Prostate gland (tissue), 2 donors: ENCODE measurements around the gene CCDC18. TPM values are rescaled to one million over a fixed set of nuclear protein-coding genes. Genes with fewer than 3 reads are reported as not detected.

ENCODE experiments used
- DNase-seq: peaks from one replicate; pipeline ENCODE4 v3.0.0-alpha.2; 2019; ENCODE audit warnings: low spot score
- H3K27ac ChIP-seq, 2 donors: fragments of 200-600 bp; sonication (generic); 2 replicates each; pipeline ENCODE4 v1.5.1; 2017 to 2019
- H3K27me3 ChIP-seq: fragments of 200-600 bp; sonication (generic); replicated peaks from 2 replicates; pipeline ENCODE4 v1.5.1; 2019; ENCODE audit not compliant: insufficient read depth
- H3K36me3 ChIP-seq, 2 donors: fragments of 200-600 bp; sonication (generic); 1 replicate in 1 of 2; 2 replicates in 1 of 2; pipeline versions ENCODE4 v1.5.1 to v1.8.1; 2017 to 2019
- H3K4me1 ChIP-seq: fragments of 200-600 bp; sonication (generic); replicated peaks from 2 replicates; pipeline ENCODE4 v1.5.1; 2019
- H3K4me3 ChIP-seq, 2 donors: fragments of 200-600 bp; sonication (generic); 2 replicates each; pipeline ENCODE4 v1.5.1; 2017 to 2019
- H3K9me3 ChIP-seq: fragments of 200-600 bp; sonication (generic); 2 replicates; pipeline ENCODE4 v1.5.1; 2017
- CTCF ChIP-seq, 4 experiments: fragments of 200-600 bp in 2 of 4; fragments of 450-650 bp in 2 of 4; sonication (generic) in 2 of 4; IDR thresholded peaks; 1 replicate in 3 of 4; 2 replicates in 1 of 4; pipeline ENCODE4 v1.5.1; 2016 to 2019; ENCODE audit warnings: antibody characterized with exemption in 4 of 4, mild to moderate bottlenecking in 2 of 4, moderate library complexity in 2 of 4
- POLR2A ChIP-seq: fragments of 450-650 bp; IDR thresholded peaks from one replicate; pipeline ENCODE4 v1.6.1; 2016; ENCODE audit warnings: antibody characterized with exemption, mild to moderate bottlenecking
- POLR2AphosphoS5 ChIP-seq: sonication (generic); formaldehyde crosslinking; IDR thresholded peaks from one replicate; pipeline ENCODE4 v1.6.1; 2017; ENCODE audit warnings: antibody characterized with exemption
- WGBS: methylation state at CpG from one replicate; pipeline ENCODE4 v1.1.5; 2018; 5-methylcytosine and 5-hydroxymethylcytosine counted together
- intact Hi-C: fragments of 100-400 bp; cut with DNase I; formaldehyde crosslinking; loops from one replicate; pipeline ENCODE4 v1.14.2; 2022
- total RNA-seq, 2 donors: library from RNA; depleted of rRNA; stranded (reverse); fragments of >200 nt; gene quantifications; one replicate each; pipeline ENCODE4 v1.1.0, GENCODE V29; 2016

The CCDC18 gene
- total RNA-seq, 2 donors from 2014 or later: 12.0 to 12.7 TPM

DNA sequence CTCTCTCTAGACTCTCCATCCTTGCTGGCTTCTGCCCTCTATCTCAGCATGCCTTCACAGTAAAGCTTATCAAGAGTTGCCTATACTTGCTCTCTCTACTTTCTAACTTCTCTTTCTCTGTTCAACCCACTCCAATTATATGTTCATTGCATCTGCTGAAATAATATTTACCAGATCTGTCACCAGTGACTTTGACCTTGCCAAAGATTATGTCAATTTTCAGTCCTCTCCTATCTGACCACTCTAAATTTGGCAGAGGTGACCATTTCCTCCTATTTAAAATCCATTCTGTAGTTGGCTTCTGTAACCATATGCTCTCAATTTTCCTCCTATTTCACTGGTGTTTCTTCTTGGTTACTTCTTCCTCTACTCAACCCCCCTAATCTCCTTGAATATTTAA is 126.4 kb downstream of the CCDC18 start:
- Histone ChIP-seq H3K36me3 (no peaks in the 10 kb centered on the region), H3K9me3 (no peaks in the 10 kb centered on the region), H3K4me1 (no peaks in the 10 kb centered on the region), H3K4me3 (no peak overlapping the region), H3K27ac (no peak overlapping the region), H3K27me3 (no peaks in the 10 kb centered on the region)
- TF ChIP-seq POLR2AphosphoS5: no peak
- TF ChIP-seq CTCF (IDR thresholded peaks at IDR 0.05): no peak
- no peak for TF ChIP-seq POLR2A
- DNase-seq: no peak
- intact Hi-C loops: no loop called here

- intact Hi-C loops: no loop called here
- no peak for DNase-seq
- TF ChIP-seq POLR2A: no peak
- no peak for TF ChIP-seq CTCF (IDR thresholded peaks at IDR 0.05)
- TF ChIP-seq POLR2AphosphoS5: no peak
- WGBS: 81% methylated on average over 4 of the region's 4 CpGs
- H3K9me3 ChIP-seq: no peaks in the 10 kb centered on the region
- H3K4me1 ChIP-seq: no peaks in the 10 kb centered on the region
- no peaks in the 10 kb centered on the region for H3K36me3 ChIP-seq
- no peak overlapping the region for H3K4me3 ChIP-seq
- no peak overlapping the region for H3K27ac ChIP-seq
- no peaks in the 10 kb centered on the region for H3K27me3 ChIP-seq
Observed at GRCh38 chr1:93313026-93313425, 132.5 kb downstream of the CCDC18 start.

GRCh38 chr1:93317207-93317606 is 136.7 kb downstream of the CCDC18 start:
- Histone ChIP-seq H3K27me3 (no peaks in the 10 kb centered on the region), H3K27ac (no peak overlapping the region), H3K4me3 (no peak overlapping the region), H3K9me3 (no peaks in the 10 kb centered on the region), H3K36me3 (no peaks in the 10 kb centered on the region), H3K4me1 (no peaks in the 10 kb centered on the region)
- WGBS: 54% methylated on average over 2 of the region's 2 CpGs
- no peak for DNase-seq
- TF ChIP-seq POLR2A (no peak), CTCF (IDR thresholded peaks at IDR 0.05) (no peak)
- intact Hi-C loops: no loop called here

- DNase-seq: no peak
- WGBS: 99% methylated on average over 2 of the region's 2 CpGs
- H3K27me3 ChIP-seq: no peaks in the 10 kb centered on the region
Observed at GRCh38 chr1:93317943-93318342, 137.4 kb downstream of the CCDC18 start.

More at GRCh38 chr1:93317943-93318342, 137.4 kb downstream of the CCDC18 start:
- Histone ChIP-seq H3K4me3 (no peak overlapping the region), H3K27ac (no peak overlapping the region), H3K36me3 (no peaks in the 10 kb centered on the region), H3K9me3 (no peaks in the 10 kb centered on the region), H3K4me1 (no peaks in the 10 kb centered on the region)
- intact Hi-C loops: no loop called here
- TF ChIP-seq POLR2AphosphoS5: no peak
- no peak for TF ChIP-seq CTCF (IDR thresholded peaks at IDR 0.05)
- no peak for TF ChIP-seq POLR2A
